CD14-positive monocyte (primary cell): ENCODE measurements around the gene NAA25. TPM values are rescaled to one million over a fixed set of nuclear protein-coding genes. Genes with fewer than 3 reads are reported as not detected.

Source experiments
- DNase-seq, 3 donors: peaks; one replicate each; pipeline ENCODE4 v3.0.0-alpha.2; 2011 to 2022
- H2AFZ ChIP-seq: 2 replicates; pipeline ENCODE4 v1.6.0; 2012; ENCODE audit warnings: mild to moderate bottlenecking, low read depth, low read length, inconsistent platforms; ENCODE audit not compliant: insufficient read depth, poor library complexity, severe bottlenecking
- H3K27ac ChIP-seq, 2 donors: 1 replicate in 1 of 2; 2 replicates in 1 of 2; pipeline ENCODE4 v1.5.1; 2012 to 2013; ENCODE audit warnings: low read length in 2 of 2, control low read depth in 1 of 2, inconsistent platforms in 1 of 2, low read depth in 1 of 2, mild to moderate bottlenecking in 1 of 2
- H3K27me3 ChIP-seq, 2 donors: one replicate each; pipeline versions ENCODE4 v1.6.0 to v1.6.1; 2011 to 2013; ENCODE audit warnings: low read length in 2 of 2; ENCODE audit not compliant: control insufficient read depth in 2 of 2, insufficient read depth in 2 of 2
- H3K36me3 ChIP-seq, 2 donors: replicated peaks in 1 of 2; 1 replicate in 1 of 2; 2 replicates in 1 of 2; pipeline versions ENCODE4 v1.5.1 to v1.6.1; 2012 to 2013; ENCODE audit warnings: low read length in 2 of 2, control low read depth in 1 of 2, inconsistent platforms in 1 of 2, mild to moderate bottlenecking in 1 of 2; ENCODE audit not compliant: insufficient read depth in 2 of 2, control insufficient read depth in 1 of 2
- H3K4me1 ChIP-seq, 2 donors: 1 replicate in 1 of 2; 2 replicates in 1 of 2; pipeline versions ENCODE4 v1.5.1 to v1.6.1; 2012 to 2013; ENCODE audit warnings: low read length in 2 of 2, control low read depth in 1 of 2, inconsistent platforms in 1 of 2, mild to moderate bottlenecking in 1 of 2, moderate library complexity in 1 of 2; ENCODE audit not compliant: insufficient read depth in 2 of 2, control insufficient read depth in 1 of 2
- H3K4me2 ChIP-seq: replicated peaks from 2 replicates; pipeline ENCODE3; 2012; ENCODE audit warnings: low read length, moderate library complexity, mild to moderate bottlenecking; ENCODE audit not compliant: poor library complexity, severe bottlenecking; ENCODE audit errors: extremely low read depth
- H3K4me3 ChIP-seq, 3 experiments: fragments of 200-600 bp in 1 of 3; sonication (generic) in 1 of 3; replicated peaks in 1 of 3; 1 replicate in 2 of 3; 2 replicates in 1 of 3; pipeline ENCODE4 v1.5.1; 2011 to 2013; ENCODE audit warnings: low read length in 3 of 3, mild to moderate bottlenecking in 3 of 3, control low read depth in 2 of 3, low read depth in 2 of 3, inconsistent platforms in 1 of 3, moderate library complexity in 1 of 3
- H3K79me2 ChIP-seq: 2 replicates; pipeline ENCODE4 v1.6.0; 2012; ENCODE audit warnings: mild to moderate bottlenecking, control low read depth, inconsistent platforms, low read length, moderate library complexity; ENCODE audit not compliant: insufficient read depth
- H3K9ac ChIP-seq: 2 replicates; pipeline ENCODE4 v1.6.0; 2017; ENCODE audit warnings: low read length, mild to moderate bottlenecking; ENCODE audit not compliant: insufficient read depth, poor library complexity, severe bottlenecking
- H3K9me3 ChIP-seq, 2 donors: replicated peaks in 1 of 2; 1 replicate in 1 of 2; 2 replicates in 1 of 2; pipeline versions ENCODE4 v1.5.1 to v1.6.1; 2012 to 2013; ENCODE audit warnings: low read length in 2 of 2, control low read depth in 1 of 2; ENCODE audit not compliant: control insufficient read depth in 1 of 2, insufficient read depth in 1 of 2
- H4K20me1 ChIP-seq: 2 replicates; pipeline ENCODE4 v1.6.0; 2012; ENCODE audit warnings: mild to moderate bottlenecking, low read length, control low read depth, moderate library complexity; ENCODE audit not compliant: insufficient read depth
- H3K27ac Mint-ChIP-seq, 7 donors: one replicate each; pipeline ENCODE4 v1.8.0; 2020; ENCODE audit warnings: mild to moderate bottlenecking in 7 of 7, mixed read lengths in 7 of 7, moderate library complexity in 6 of 7, inconsistent platforms in 2 of 7
- H3K27me3 Mint-ChIP-seq, 3 donors: one replicate each; pipeline ENCODE4 v1.8.0; 2021 to 2022; ENCODE audit warnings: low read depth in 3 of 3, mild to moderate bottlenecking in 3 of 3, mixed read lengths in 3 of 3, moderate library complexity in 3 of 3, inconsistent platforms in 1 of 3
- H3K36me3 Mint-ChIP-seq, 2 donors: one replicate each; pipeline ENCODE4 v1.8.0; 2020; ENCODE audit warnings: mixed read lengths in 2 of 2, inconsistent platforms in 1 of 2, mild to moderate bottlenecking in 1 of 2
- H3K4me1 Mint-ChIP-seq: one replicate; pipeline ENCODE4 v1.8.0; 2020; ENCODE audit warnings: mild to moderate bottlenecking, mixed read lengths
- H3K4me3 Mint-ChIP-seq, 2 donors: one replicate each; pipeline ENCODE4 v1.8.0; 2020; ENCODE audit warnings: mild to moderate bottlenecking in 2 of 2, mixed read lengths in 2 of 2, moderate library complexity in 1 of 2
- H3K9me3 Mint-ChIP-seq, 7 donors: one replicate each; pipeline ENCODE4 v1.8.0; 2020 to 2022; ENCODE audit warnings: mixed read lengths in 7 of 7, mild to moderate bottlenecking in 6 of 7, moderate library complexity in 6 of 7, inconsistent platforms in 2 of 7
- CTCF ChIP-seq: fragments of 200-600 bp; IDR thresholded peaks from one replicate; pipeline ENCODE4 v1.8.0; 2022; ENCODE audit warnings: antibody characterized with exemption, mild to moderate bottlenecking
- WGBS: methylation state at CpG from one replicate; pipeline ENCODE4 v1.1.5; 2013; ENCODE audit warnings: missing lambda C conversion rate; ENCODE audit not compliant: insufficient coverage; 5-methylcytosine and 5-hydroxymethylcytosine counted together
- intact Hi-C, 2 donors: fragments of 100-400 bp; cut with micrococcal nuclease; formaldehyde crosslinking; loops; one replicate each; pipeline versions ENCODE4 v1.15.0 to v1.15.1; 2023
- polyA plus RNA-seq, 3 donors: library from polyadenylated mRNA; depleted of rRNA in 1 of 3; unstranded in 2 of 3; stranded (reverse) in 1 of 3; fragments of 300-500 nt in 2 of 3; fragments of >200 nt in 1 of 3; fragmentation: Illumina TruSeq in 2 of 3; gene quantifications; 1 replicate in 2 of 3; 2 replicates in 1 of 3; pipeline ENCODE4 v1.2.3, GENCODE V29; 2012 to 2021

Gene NAA25
- polyA plus RNA-seq, 3 donors: 4.3 to 7.9 (median 7.3) TPM

- WGBS: 100% methylated on average over 2 of the region's 6 CpGs
- H3K4me1 Mint-ChIP-seq: peaks cover 39% of the 10 kb centered on the region
- H3K27ac ChIP-seq: no peak overlapping the region
- intact Hi-C loops: loop anchor here in 1 of 2 donors (10.0 kb wide), 1 partner anchor 101 kb away; the partner anchor contains the start of genes ERP29 and TMEM116
- H3K36me3 ChIP-seq: no peaks in the 10 kb centered on the region
- no peak for DNase-seq
- H3K4me3 Mint-ChIP-seq: no peak overlapping the region
- H3K4me3 ChIP-seq: no peak overlapping the region
- peaks cover 0 to 1% (median 0%) of the 10 kb centered on the region in 3 donors for H3K27me3 Mint-ChIP-seq
- H3K27ac Mint-ChIP-seq: no peak overlapping the region
- no peaks in the 10 kb centered on the region for H3K27me3 ChIP-seq
- no peak overlapping the region for H3K4me2 ChIP-seq
- no peak overlapping the region for H2AFZ ChIP-seq
- H4K20me1 ChIP-seq: no peaks in the 10 kb centered on the region
- no peaks in the 10 kb centered on the region for H3K9me3 ChIP-seq
- peaks cover 32 to 45% of the 10 kb centered on the region in 2 donors for H3K4me1 ChIP-seq
- no peak for TF ChIP-seq CTCF
- H3K36me3 Mint-ChIP-seq: no peaks in the 10 kb centered on the region
- H3K79me2 ChIP-seq: no peaks in the 10 kb centered on the region
- no peak overlapping the region for H3K9ac ChIP-seq
- peaks cover 0 to 3% (median 0%) of the 10 kb centered on the region in 7 donors for H3K9me3 Mint-ChIP-seq
Measured at GRCh38 chr12:112115259-112116045, 6.9 kb upstream of the NAA25 start.

- no peak overlapping the region for H3K4me2 ChIP-seq
- peaks cover 6% of the 10 kb centered on the region for H4K20me1 ChIP-seq
- no peak for TF ChIP-seq CTCF
- no peak overlapping the region for H3K27ac ChIP-seq
- Mint-ChIP-seq H3K4me3 (no peak overlapping the region), H3K36me3 (no peaks in the 10 kb centered on the region), H3K27ac (no peak overlapping the region), H3K9me3 (peaks cover 0 to 5% (median 0%) of the 10 kb centered on the region in 7 donors), H3K4me1 (peaks cover 38% of the 10 kb centered on the region), H3K27me3 (peaks cover 0 to 1% (median 0%) of the 10 kb centered on the region in 3 donors)
- no peak overlapping the region for H2AFZ ChIP-seq
- intact Hi-C loops: loop anchor here in 1 of 2 donors (10.0 kb wide), 1 partner anchor 98 kb away; the partner anchor contains the start of genes ERP29 and TMEM116
- H3K4me1 ChIP-seq: peaks cover 31 to 39% of the 10 kb centered on the region in 2 donors
- no peaks in the 10 kb centered on the region for H3K9me3 ChIP-seq
- no peaks in the 10 kb centered on the region for H3K27me3 ChIP-seq
- no peak overlapping the region for H3K4me3 ChIP-seq
- no peaks in the 10 kb centered on the region for H3K36me3 ChIP-seq
- WGBS: 96% methylated on average over 5 of the region's 6 CpGs
- no peak overlapping the region for H3K9ac ChIP-seq
- peaks cover 14% of the 10 kb centered on the region for H3K79me2 ChIP-seq
- no peak for DNase-seq
Measured at GRCh38 chr12:112112409-112113133, 4.0 kb upstream of the NAA25 start.
